Adipose tissue (tissue), 3 donors: ENCODE measurements around the gene GRM5. TPM values are rescaled to one million over a fixed set of nuclear protein-coding genes. Genes with fewer than 3 reads are reported as not detected.
"Not testable (repeated sequence)": the region's sequence is repeated elsewhere in the genome, so short reads cannot be mapped to it uniquely, and the experiment has no call there.

Experiments used
- H3K27ac ChIP-seq: one replicate; pipeline ENCODE4 v1.5.1; 2013; ENCODE audit warnings: low read depth, low read length
- WGBS, 3 donors: extraction: QIAGEN DNeasy Blood & Tissue Kit; methylation state at CpG; one replicate each; pipeline ENCODE4 v1.1.7; 2013; 5-methylcytosine and 5-hydroxymethylcytosine counted together
- polyA plus RNA-seq, 3 donors: library from polyadenylated mRNA; stranded (reverse); fragments of 200-250 nt; gene quantifications; one replicate each; pipeline ENCODE4 v1.2.3, GENCODE V29; 2013
- donor health status: healthy with polysubstance abuse.
- donor health status: Bipolar disorder and iron deficiency.
- donor health status: healthy.

GRM5 gene
- polyA plus RNA-seq = under 1 TPM in 1 of 3 donors, not detected in 2; 0.01 TPM

- H3K27ac ChIP-seq = not testable (repeated sequence)
- WGBS, 3 donors = 2 to 4% (median 2%) methylated on average over 33 to 47 of the region's 47 CpGs
Observed at GRCh38 chr11:89065651-89066201, at the start of gene GRM5. GRM5 (minus strand) TSS chr11:89065982; CDS start chr11:89047872, 18,110 bp downstream.

- not testable (repeated sequence) for H3K27ac ChIP-seq
- 85 to 100% (median 88%) methylated on average over 1 of the region's 1 CpG for WGBS, 3 donors
Observed at GRCh38 chr11:89097956-89098355, 32.2 kb upstream of the GRM5 start.

GRCh38 chr11:89093806-89094205, 28.0 kb upstream of the GRM5 start:
- WGBS, 3 donors = 40 to 51% (median 41%) methylated on average over 2 of the region's 2 CpGs
- H3K27ac ChIP-seq = not testable (repeated sequence)

GRCh38 chr11:89084951-89085350, 19.2 kb upstream of the GRM5 start:
- WGBS, 3 donors = 67 to 71% (median 69%) methylated on average over 3 of the region's 3 CpGs
- not testable (repeated sequence) for H3K27ac ChIP-seq

- not testable (repeated sequence) for H3K27ac ChIP-seq
- 26 to 59% (median 58%) methylated on average over 1 of the region's 1 CpG for WGBS, 3 donors
Observed at GRCh38 chr11:89070911-89071310, 5.1 kb upstream of the GRM5 start.

GRCh38 chr11:89067264-89067663, 1.5 kb upstream of the GRM5 start:
- H3K27ac ChIP-seq = no peak overlapping the region

- WGBS, 3 donors = 29 to 33% (median 30%) methylated on average over 6 of the region's 6 CpGs
- no peak overlapping the region for H3K27ac ChIP-seq
Observed at GRCh38 chr11:89065066-89065465, 716 bp downstream of the GRM5 start.

GRCh38 chr11:89063481-89063951, 2.3 kb downstream of the GRM5 start:
- 5 to 9% (median 8%) methylated on average over 17 of the region's 17 CpGs for WGBS, 3 donors
- not testable (repeated sequence) for H3K27ac ChIP-seq

- 6 to 7% (median 7%) methylated on average over 16 to 24 of the region's 25 CpGs for WGBS, 3 donors
- not testable (repeated sequence) for H3K27ac ChIP-seq
Observed at GRCh38 chr11:89062771-89063298, 2.9 kb downstream of the GRM5 start.

- H3K27ac ChIP-seq = not testable (repeated sequence)
- WGBS, 3 donors = 18 to 32% (median 31%) methylated on average over 5 of the region's 5 CpGs
Observed at GRCh38 chr11:89061839-89062238, 3.9 kb downstream of the GRM5 start.

GRCh38 chr11:89057406-89057805, 8.4 kb downstream of the GRM5 start:
- H3K27ac ChIP-seq = not testable (repeated sequence)
- WGBS, 3 donors = 75 to 82% (median 79%) methylated on average over 1 of the region's 1 CpG

- H3K27ac ChIP-seq = no peak overlapping the region
- WGBS, 3 donors = 74 to 78% (median 76%) methylated on average over 4 of the region's 4 CpGs
Observed at GRCh38 chr11:89052220-89052619, 13.6 kb downstream of the GRM5 start.

GRCh38 chr11:89047159-89047558, 18.6 kb downstream of the GRM5 start:
- not testable (repeated sequence) for H3K27ac ChIP-seq
- WGBS, 3 donors = 82 to 90% (median 89%) methylated on average over 4 of the region's 4 CpGs

- not testable (repeated sequence) for H3K27ac ChIP-seq
- WGBS, 3 donors = 64 to 71% (median 66%) methylated on average over 6 of the region's 6 CpGs
Observed at GRCh38 chr11:89043861-89044588, 21.8 kb downstream of the GRM5 start.

- WGBS, 3 donors = 81 to 92% (median 83%) methylated on average over 2 of the region's 2 CpGs
- not testable (repeated sequence) for H3K27ac ChIP-seq
Observed at GRCh38 chr11:89029671-89030070, 36.1 kb downstream of the GRM5 start.

GRCh38 chr11:89021339-89021738, 44.4 kb downstream of the GRM5 start:
- no peak overlapping the region for H3K27ac ChIP-seq
- WGBS, 3 donors = 59 to 68% (median 68%) methylated on average over 2 of the region's 2 CpGs

GRCh38 chr11:89019827-89020547, 45.8 kb downstream of the GRM5 start:
- not testable (repeated sequence) for H3K27ac ChIP-seq

- no peak overlapping the region for H3K27ac ChIP-seq
Observed at GRCh38 chr11:89016214-89016613, 49.6 kb downstream of the GRM5 start.

GRCh38 chr11:89015614-89016013, 50.2 kb downstream of the GRM5 start:
- 0 to 40% (median 18%) methylated on average over 1 of the region's 1 CpG for WGBS, 3 donors
- H3K27ac ChIP-seq = no peak overlapping the region
